PFSK-1 (cell line): ENCODE data around the gene PCBD1.

ENCODE experiments used
- POLR2AphosphoS5 ChIP-seq: IDR thresholded peaks from 2 replicates; pipeline ENCODE4 v1.6.1; 2012; ENCODE audit warnings: low read depth, mild to moderate bottlenecking, control low read depth, low read length, moderate library complexity
- SIN3A ChIP-seq: IDR thresholded peaks from 2 replicates; pipeline ENCODE4 v1.6.1; 2012; ENCODE audit warnings: mild to moderate bottlenecking, low read length, moderate library complexity, borderline replicate concordance; ENCODE audit not compliant: insufficient read depth
- TAF1 ChIP-seq: IDR thresholded peaks from 2 replicates; pipeline ENCODE4 v1.6.1; 2012; ENCODE audit warnings: low read length, control low read depth, borderline replicate concordance; ENCODE audit not compliant: insufficient read depth
- TF ChIP-seq, protein P1 (sequence below), 2 experiments: IDR thresholded peaks; 2 replicates each; pipeline versions ENCODE4 v1.6.1 to v1.8.0; 2011 to 2012; ENCODE audit warnings: low read depth in 2 of 2, low read length in 2 of 2, control low read depth in 1 of 2, inconsistent platforms in 1 of 2, mild to moderate bottlenecking in 1 of 2, moderate library complexity in 1 of 2; ENCODE audit not compliant: insufficient read depth in 1 of 2

DNA sequence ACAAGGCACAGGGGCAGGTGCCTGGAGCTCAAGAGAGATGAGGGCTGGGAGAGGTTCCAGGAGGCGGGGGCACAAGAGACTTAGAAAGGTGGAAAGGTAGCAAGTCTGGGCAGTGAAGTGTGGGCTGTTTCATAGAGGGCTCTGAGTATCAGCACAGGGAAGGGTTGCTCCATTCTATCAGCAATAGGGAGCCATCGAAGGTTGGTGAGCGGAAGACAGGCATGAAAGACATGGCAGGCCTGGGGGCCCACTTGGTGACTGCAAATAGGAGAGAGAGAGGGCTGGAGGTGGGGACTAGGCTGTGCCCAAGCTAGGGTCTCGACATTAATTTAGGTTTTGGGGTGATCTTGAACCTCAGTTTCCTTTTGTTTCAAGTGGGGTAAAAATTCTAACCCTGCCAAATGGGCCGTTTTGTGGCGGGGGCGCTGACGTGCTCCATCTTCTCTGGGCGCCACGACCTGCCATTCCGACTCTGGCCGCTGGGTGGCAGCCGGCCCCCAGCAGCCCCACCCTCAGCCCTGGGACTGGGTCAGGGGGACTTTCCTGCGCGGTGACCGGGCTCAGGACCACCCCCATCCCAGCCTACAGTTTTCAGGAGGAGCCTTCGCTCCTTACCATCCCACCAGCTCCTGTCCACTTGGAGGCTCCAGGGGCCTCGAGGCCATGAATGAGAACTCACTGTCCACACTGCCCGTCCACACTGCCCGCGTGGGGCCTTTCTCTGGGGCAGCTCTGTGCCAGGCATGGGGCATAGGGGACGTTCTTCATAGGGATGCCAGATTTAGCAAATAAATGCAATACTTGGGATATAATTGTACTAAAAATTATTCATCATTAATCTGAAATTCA, 37.2 kb upstream of the PCBD1 start:
- TF ChIP-seq POLR2AphosphoS5 (no peak), SIN3A (no peak), TAF1 (no peak)
- TF ChIP-seq, protein P1, sequence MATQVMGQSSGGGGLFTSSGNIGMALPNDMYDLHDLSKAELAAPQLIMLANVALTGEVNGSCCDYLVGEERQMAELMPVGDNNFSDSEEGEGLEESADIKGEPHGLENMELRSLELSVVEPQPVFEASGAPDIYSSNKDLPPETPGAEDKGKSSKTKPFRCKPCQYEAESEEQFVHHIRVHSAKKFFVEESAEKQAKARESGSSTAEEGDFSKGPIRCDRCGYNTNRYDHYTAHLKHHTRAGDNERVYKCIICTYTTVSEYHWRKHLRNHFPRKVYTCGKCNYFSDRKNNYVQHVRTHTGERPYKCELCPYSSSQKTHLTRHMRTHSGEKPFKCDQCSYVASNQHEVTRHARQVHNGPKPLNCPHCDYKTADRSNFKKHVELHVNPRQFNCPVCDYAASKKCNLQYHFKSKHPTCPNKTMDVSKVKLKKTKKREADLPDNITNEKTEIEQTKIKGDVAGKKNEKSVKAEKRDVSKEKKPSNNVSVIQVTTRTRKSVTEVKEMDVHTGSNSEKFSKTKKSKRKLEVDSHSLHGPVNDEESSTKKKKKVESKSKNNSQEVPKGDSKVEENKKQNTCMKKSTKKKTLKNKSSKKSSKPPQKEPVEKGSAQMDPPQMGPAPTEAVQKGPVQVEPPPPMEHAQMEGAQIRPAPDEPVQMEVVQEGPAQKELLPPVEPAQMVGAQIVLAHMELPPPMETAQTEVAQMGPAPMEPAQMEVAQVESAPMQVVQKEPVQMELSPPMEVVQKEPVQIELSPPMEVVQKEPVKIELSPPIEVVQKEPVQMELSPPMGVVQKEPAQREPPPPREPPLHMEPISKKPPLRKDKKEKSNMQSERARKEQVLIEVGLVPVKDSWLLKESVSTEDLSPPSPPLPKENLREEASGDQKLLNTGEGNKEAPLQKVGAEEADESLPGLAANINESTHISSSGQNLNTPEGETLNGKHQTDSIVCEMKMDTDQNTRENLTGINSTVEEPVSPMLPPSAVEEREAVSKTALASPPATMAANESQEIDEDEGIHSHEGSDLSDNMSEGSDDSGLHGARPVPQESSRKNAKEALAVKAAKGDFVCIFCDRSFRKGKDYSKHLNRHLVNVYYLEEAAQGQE (IDR thresholded peaks at IDR 0.05; ENCODE audit: insufficient read depth in 1 of 2, low read depth in 2 of 2, low read length in 2 of 2): no peak
